HepG2 (cell line): ENCODE results near the gene NUAK1.

Source experiments
- POLR2A ChIP-seq, 2 experiments: IDR thresholded peaks; 2 replicates each; pipeline ENCODE4 v1.6.1; 2011; ENCODE audit warnings: low read depth in 2 of 2, low read length in 2 of 2, mild to moderate bottlenecking in 1 of 2, moderate library complexity in 1 of 2; ENCODE audit not compliant: insufficient read depth in 1 of 2
- ZBTB21 ChIP-seq: sonication (generic); formaldehyde crosslinking; IDR thresholded peaks from 2 replicates; pipeline ENCODE4 v1.4.0; 2020; ENCODE audit warnings: missing genetic modification reagents
- ZBTB7A ChIP-seq: sonication (generic); formaldehyde crosslinking; IDR thresholded peaks from 2 replicates; pipeline ENCODE4 v1.8.0; 2022; ENCODE audit warnings: mild to moderate bottlenecking, missing genetic modification reagents

- TF ChIP-seq ZBTB7A (CRISPR knock-in tag) (no peak), POLR2A (IDR thresholded peaks at IDR 0.05; ENCODE audit: insufficient read depth in 1 of 2, low read depth in 2 of 2, low read length in 2 of 2) (no peak), ZBTB21 (no peak)
Measured at GRCh38 chr12:106022568-106023012, 116.2 kb downstream of the NUAK1 start.
